IMR-90 (cell line): ENCODE data around the gene TM4SF20. TPM values are rescaled to one million over a fixed set of nuclear protein-coding genes. Genes with fewer than 3 reads are reported as not detected.

Experiments
- ATAC-seq: fragments of 200-7000 bp; cut with Tn5 transposase; 2 replicates; pipeline ENCODE4 v1.9.1; 2020; ENCODE audit warnings: low read depth, mild to moderate bottlenecking, moderate library complexity
- BruUV-seq: library from RNA; stranded (reverse); fragments of 400-500 nt; replicated peaks from 2 replicates; lab custom pipeline; 2021; lab: Mats Ljungman, UMichigan
- CTCF ChIA-PET: fragments of 300-600 bp; formaldehyde crosslinking; extraction: SDS; loops from one replicate; lab custom pipeline; 2021; ENCODE audit warnings: antibody characterized with exemption; lab: Yijun Ruan, JAX
- POLR2A ChIA-PET: fragments of 300-600 bp; sonication (Branson Sonifier 250); formaldehyde crosslinking; loops from one replicate; lab custom pipeline; 2022; ENCODE audit warnings: antibody characterized with exemption; ENCODE audit not compliant: unreplicated experiment; lab: Charles Lee
- DNase-seq: peaks from one replicate; pipeline ENCODE4 v3.0.0; 2013
- H2AFZ ChIP-seq: replicated peaks from 2 replicates; pipeline ENCODE3; 2013; ENCODE audit warnings: low read length, mild to moderate bottlenecking; ENCODE audit not compliant: poor library complexity
- H2AK5ac ChIP-seq: 2 replicates; pipeline ENCODE4 v1.6.1; 2013; ENCODE audit warnings: low read depth, low read length, inconsistent platforms
- H2AK9ac ChIP-seq: replicated peaks from 2 replicates; pipeline ENCODE3; 2013; ENCODE audit warnings: mild to moderate bottlenecking, low read depth, low read length, moderate library complexity; ENCODE audit not compliant: poor library complexity
- H2BK120ac ChIP-seq: 2 replicates; pipeline ENCODE4 v1.6.1; 2013; ENCODE audit warnings: low read depth, low read length, inconsistent platforms
- H2BK15ac ChIP-seq: 3 replicates; pipeline ENCODE4 v1.6.1; 2013; ENCODE audit warnings: low read depth, low read length, inconsistent platforms
- H2BK20ac ChIP-seq: 2 replicates; pipeline ENCODE4 v1.6.1; 2013; ENCODE audit warnings: low read depth, mild to moderate bottlenecking, inconsistent platforms, low read length, moderate library complexity
- H2BK5ac ChIP-seq: 2 replicates; pipeline ENCODE4 v1.6.1; 2013; ENCODE audit warnings: mild to moderate bottlenecking, low read depth, low read length, inconsistent platforms; ENCODE audit not compliant: poor library complexity, severe bottlenecking
- H3K14ac ChIP-seq: replicated peaks from 2 replicates; pipeline ENCODE4 v1.6.1; 2013; ENCODE audit warnings: low read depth, low read length, inconsistent platforms
- H3K18ac ChIP-seq: 2 replicates; pipeline ENCODE4 v1.6.1; 2013; ENCODE audit warnings: low read depth, low read length, control low read depth
- H3K23ac ChIP-seq: 2 replicates; pipeline ENCODE4 v1.6.1; 2013; ENCODE audit warnings: low read depth, low read length, inconsistent platforms
- H3K27ac ChIP-seq: 2 replicates; pipeline ENCODE4 v1.5.1; 2013; ENCODE audit warnings: mild to moderate bottlenecking, control low read depth, low read length; ENCODE audit not compliant: insufficient read depth
- H3K27me3 ChIP-seq: 2 replicates; pipeline ENCODE4 v1.6.1; 2013; ENCODE audit warnings: low read length; ENCODE audit not compliant: control insufficient read depth, insufficient read depth
- H3K36me3 ChIP-seq: 2 replicates; pipeline ENCODE4 v1.6.1; 2013; ENCODE audit warnings: low read length, mixed read lengths; ENCODE audit not compliant: control insufficient read depth, insufficient read depth
- H3K4ac ChIP-seq: 2 replicates; pipeline ENCODE4 v1.6.1; 2013; ENCODE audit warnings: low read depth, low read length, inconsistent platforms
- H3K4me1 ChIP-seq: 2 replicates; pipeline ENCODE4 v1.6.1; 2013; ENCODE audit warnings: low read length, mixed read lengths; ENCODE audit not compliant: control insufficient read depth, insufficient read depth
- H3K4me2 ChIP-seq: 2 replicates; pipeline ENCODE4 v1.6.1; 2013; ENCODE audit warnings: low read depth, mild to moderate bottlenecking, control low read depth, low read length, moderate library complexity
- H3K4me3 ChIP-seq: 2 replicates; pipeline ENCODE4 v1.5.1; 2013; ENCODE audit warnings: low read depth, mild to moderate bottlenecking, control low read depth, low read length, moderate library complexity; ENCODE audit not compliant: insufficient read depth
- H3K56ac ChIP-seq: 2 replicates; pipeline ENCODE4 v1.6.1; 2013; ENCODE audit warnings: low read length, inconsistent platforms; ENCODE audit not compliant: insufficient read depth; ENCODE audit errors: extremely low read depth
- H3K79me1 ChIP-seq, 2 experiments: 2 replicates each; pipeline ENCODE4 v1.6.1; 2013; ENCODE audit warnings: low read length in 2 of 2, inconsistent platforms in 1 of 2, low read depth in 1 of 2
- H3K9ac ChIP-seq: 2 replicates; pipeline ENCODE4 v1.6.1; 2013; ENCODE audit warnings: low read depth, low read length, control low read depth
- H3K9me1 ChIP-seq: 2 replicates; pipeline ENCODE4 v1.6.1; 2013; ENCODE audit warnings: low read length, inconsistent platforms; ENCODE audit not compliant: insufficient read depth
- H3K9me3 ChIP-seq: 2 replicates; pipeline ENCODE4 v1.6.1; 2013; ENCODE audit warnings: low read length; ENCODE audit not compliant: control insufficient read depth, insufficient read depth
- H4K20me1 ChIP-seq: 2 replicates; pipeline ENCODE4 v1.6.1; 2013; ENCODE audit warnings: low read length, inconsistent platforms; ENCODE audit not compliant: insufficient read depth
- H4K5ac ChIP-seq: 2 replicates; pipeline ENCODE4 v1.6.1; 2013; ENCODE audit warnings: mild to moderate bottlenecking, low read depth, low read length, control low read depth
- H4K8ac ChIP-seq, 2 experiments: 2 replicates each; pipeline ENCODE4 v1.6.1; 2013; ENCODE audit warnings: low read depth in 2 of 2, low read length in 2 of 2, control low read depth in 1 of 2, inconsistent platforms in 1 of 2
- H4K91ac ChIP-seq: 2 replicates; pipeline ENCODE4 v1.6.1; 2013; ENCODE audit warnings: low read depth, low read length, inconsistent platforms; ENCODE audit not compliant: insufficient read depth
- CEBPB ChIP-seq: IDR thresholded peaks from 2 replicates; pipeline ENCODE4 v1.6.1; 2012; ENCODE audit warnings: low read depth, low read length, improper control_type of control experiment
- CHD1 ChIP-seq: IDR thresholded peaks from 2 replicates; pipeline ENCODE4 v1.6.1; 2012; ENCODE audit warnings: low read depth, low read length, improper control_type of control experiment
- RAD21 ChIP-seq: IDR thresholded peaks from 2 replicates; pipeline ENCODE4 v1.6.1; 2012; ENCODE audit warnings: low read length, improper control_type of control experiment
- WGBS, 2 experiments: methylation state at CpG; one replicate each; pipeline versions ENCODE4 v1.1.5 to v1.1.7; 2013; ENCODE audit warnings: missing lambda C conversion rate in 2 of 2; ENCODE audit not compliant: insufficient read length in 1 of 2; ENCODE audit errors: extremely low coverage in 2 of 2; 5-methylcytosine and 5-hydroxymethylcytosine counted together
- dilution Hi-C: fragments of 300-500 bp; cut with HindIII; formaldehyde crosslinking; loops from one replicate; pipeline ENCODE4 v1.14.3; 2018; ENCODE audit warnings: low sequenced_read_pairs; ENCODE audit not compliant: unreplicated experiment
- in situ Hi-C: fragments of 300-500 bp; cut with MboI; formaldehyde crosslinking; loops from 3 replicates; pipeline ENCODE4 v1.14.3; 2019; ENCODE audit warnings: low sequenced_read_pairs, inconsistent platforms, mixed read lengths
- intact Hi-C: fragments of 100-400 bp; cut with micrococcal nuclease; formaldehyde crosslinking; loops from 2 replicates; pipeline ENCODE4 v1.10.0; 2022
- polyA plus RNA-seq, 3 experiments: library from polyadenylated mRNA; depleted of rRNA; stranded (reverse); fragments of >200 nt; gene quantifications; 2 replicates each; pipeline ENCODE4 v1.2.3, GENCODE V29; 2012; ENCODE audit warnings: low replicate concordance in 1 of 3
- total RNA-seq: library from RNA; depleted of rRNA; stranded (reverse); fragments of >200 nt; gene quantifications from 2 replicates; pipeline ENCODE4 v1.2.3, GENCODE V29; 2012

Gene TM4SF20
- total and polyA plus RNA-seq, 2 of the 4 experiments (the other 2 are of a cell fraction): under 0.01 to 0.03 TPM

- H3K4me2 ChIP-seq: no peak overlapping the region
- no peak overlapping the region for H3K9ac ChIP-seq
- H2AK5ac ChIP-seq: no peak overlapping the region
- H2BK5ac ChIP-seq: no peak overlapping the region
- BruUV-seq: no TSS peak
- in situ Hi-C loops (no loop called here), intact Hi-C loops (no loop called here), dilution Hi-C loops (no loop called here)
- TF ChIP-seq CEBPB (no peak), CHD1 (no peak), RAD21 (no peak)
- no peaks in the 10 kb centered on the region for H3K9me3 ChIP-seq
- no peak for ATAC-seq
- no peaks in the 10 kb centered on the region for H3K79me1 ChIP-seq
- H2AK9ac ChIP-seq: no peak overlapping the region
- no peak overlapping the region for H3K56ac ChIP-seq
- no peak overlapping the region for H2BK120ac ChIP-seq
- no peak overlapping the region for H3K27ac ChIP-seq
- peaks cover 4% of the 10 kb centered on the region for H3K4me1 ChIP-seq
- DNase-seq: no peak
- no peak overlapping the region for H3K14ac ChIP-seq
- no peaks in the 10 kb centered on the region for H3K9me1 ChIP-seq
- no peak overlapping the region for H3K4ac ChIP-seq
- no peak overlapping the region for H3K18ac ChIP-seq
- H2BK20ac ChIP-seq: no peak overlapping the region
- H4K91ac ChIP-seq: no peak overlapping the region
- H3K27me3 ChIP-seq: no peaks in the 10 kb centered on the region
- ChIA-PET CTCF (no interaction called here), POLR2A (no interaction called here)
- no peak overlapping the region for H2BK15ac ChIP-seq
- no peak overlapping the region for H4K5ac ChIP-seq
- H3K23ac ChIP-seq: no peak overlapping the region
- no peak overlapping the region for H3K4me3 ChIP-seq
- no peaks in the 10 kb centered on the region for H4K20me1 ChIP-seq
- WGBS, 2 experiments: 100% methylated on average over 4 of the region's 8 CpGs; no CpG with 5 or more reads in 1 of the 2 experiments
- H4K8ac ChIP-seq: no peak overlapping the region
- no peak overlapping the region for H2AFZ ChIP-seq
- H3K36me3 ChIP-seq: no peaks in the 10 kb centered on the region
These were observed 34.3 kb upstream of the TM4SF20 start for GRCh38 chr2:227413371-227413770.
